Measurements from ENCODE around the gene GPR25.

DNA sequence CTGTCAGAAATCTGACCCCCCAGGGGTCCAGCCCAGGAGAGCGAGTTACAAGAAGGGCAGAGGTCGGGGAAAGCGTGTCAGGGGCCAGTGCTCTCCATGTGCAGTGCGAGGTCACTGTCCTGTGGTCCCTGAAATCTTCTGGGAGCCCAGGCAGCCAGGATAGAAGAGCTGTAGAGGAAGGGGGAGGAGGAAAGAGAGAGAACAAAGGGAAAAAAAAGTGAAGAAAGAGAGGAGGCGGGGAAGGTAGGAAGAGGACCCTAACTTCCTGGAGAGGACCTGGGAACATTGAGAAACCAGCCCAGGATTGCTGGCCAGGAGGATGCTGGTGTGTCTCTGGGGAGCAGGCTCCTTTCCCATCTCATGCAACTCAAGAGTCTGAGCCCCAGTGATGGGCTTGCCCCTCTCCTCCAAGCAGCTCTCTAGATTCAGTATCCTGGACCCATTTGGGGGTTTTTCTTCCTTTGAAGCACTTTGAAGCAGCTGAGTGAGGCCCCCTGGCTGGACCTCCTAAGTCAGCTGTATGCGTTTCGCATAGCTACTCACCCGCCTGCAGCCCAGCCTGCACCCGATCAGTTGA lies 15.1 kb downstream of the GPR25 start:
- TF ChIP-seq ATF6 (CRISPR knock-in tag; IDR thresholded peaks at IDR 0.05) (no peak), NFYB (CRISPR knock-in tag; conservative IDR thresholded peaks at IDR 0.05; ENCODE audit: low read depth) (no peak), MYBL2 (CRISPR knock-in tag; IDR thresholded peaks at IDR 0.05) (no peak), NR2C2 (CRISPR knock-in tag; IDR thresholded peaks at IDR 0.05) (no peak)
- TF ChIP-seq, protein P1, sequence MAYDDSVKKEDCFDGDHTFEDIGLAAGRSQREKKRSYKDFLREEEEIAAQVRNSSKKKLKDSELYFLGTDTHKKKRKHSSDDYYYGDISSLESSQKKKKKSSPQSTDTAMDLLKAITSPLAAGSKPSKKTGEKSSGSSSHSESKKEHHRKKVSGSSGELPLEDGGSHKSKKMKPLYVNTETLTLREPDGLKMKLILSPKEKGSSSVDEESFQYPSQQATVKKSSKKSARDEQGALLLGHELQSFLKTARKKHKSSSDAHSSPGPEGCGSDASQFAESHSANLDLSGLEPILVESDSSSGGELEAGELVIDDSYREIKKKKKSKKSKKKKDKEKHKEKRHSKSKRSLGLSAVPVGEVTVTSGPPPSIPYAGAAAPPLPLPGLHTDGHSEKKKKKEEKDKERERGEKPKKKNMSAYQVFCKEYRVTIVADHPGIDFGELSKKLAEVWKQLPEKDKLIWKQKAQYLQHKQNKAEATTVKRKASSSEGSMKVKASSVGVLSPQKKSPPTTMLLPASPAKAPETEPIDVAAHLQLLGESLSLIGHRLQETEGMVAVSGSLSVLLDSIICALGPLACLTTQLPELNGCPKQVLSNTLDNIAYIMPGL (CRISPR knock-in tag; IDR thresholded peaks at IDR 0.05) = no peak
- TF ChIP-seq, protein P2, sequence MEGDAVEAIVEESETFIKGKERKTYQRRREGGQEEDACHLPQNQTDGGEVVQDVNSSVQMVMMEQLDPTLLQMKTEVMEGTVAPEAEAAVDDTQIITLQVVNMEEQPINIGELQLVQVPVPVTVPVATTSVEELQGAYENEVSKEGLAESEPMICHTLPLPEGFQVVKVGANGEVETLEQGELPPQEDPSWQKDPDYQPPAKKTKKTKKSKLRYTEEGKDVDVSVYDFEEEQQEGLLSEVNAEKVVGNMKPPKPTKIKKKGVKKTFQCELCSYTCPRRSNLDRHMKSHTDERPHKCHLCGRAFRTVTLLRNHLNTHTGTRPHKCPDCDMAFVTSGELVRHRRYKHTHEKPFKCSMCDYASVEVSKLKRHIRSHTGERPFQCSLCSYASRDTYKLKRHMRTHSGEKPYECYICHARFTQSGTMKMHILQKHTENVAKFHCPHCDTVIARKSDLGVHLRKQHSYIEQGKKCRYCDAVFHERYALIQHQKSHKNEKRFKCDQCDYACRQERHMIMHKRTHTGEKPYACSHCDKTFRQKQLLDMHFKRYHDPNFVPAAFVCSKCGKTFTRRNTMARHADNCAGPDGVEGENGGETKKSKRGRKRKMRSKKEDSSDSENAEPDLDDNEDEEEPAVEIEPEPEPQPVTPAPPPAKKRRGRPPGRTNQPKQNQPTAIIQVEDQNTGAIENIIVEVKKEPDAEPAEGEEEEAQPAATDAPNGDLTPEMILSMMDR (IDR thresholded peaks at IDR 0.05) = no peak
- TF ChIP-seq, protein P3, sequence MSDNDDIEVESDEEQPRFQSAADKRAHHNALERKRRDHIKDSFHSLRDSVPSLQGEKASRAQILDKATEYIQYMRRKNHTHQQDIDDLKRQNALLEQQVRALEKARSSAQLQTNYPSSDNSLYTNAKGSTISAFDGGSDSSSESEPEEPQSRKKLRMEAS (CRISPR knock-in tag; IDR thresholded peaks at IDR 0.05) = no peak; the same call in 1 of the 2 replicates
- TF ChIP-seq, protein P4, sequence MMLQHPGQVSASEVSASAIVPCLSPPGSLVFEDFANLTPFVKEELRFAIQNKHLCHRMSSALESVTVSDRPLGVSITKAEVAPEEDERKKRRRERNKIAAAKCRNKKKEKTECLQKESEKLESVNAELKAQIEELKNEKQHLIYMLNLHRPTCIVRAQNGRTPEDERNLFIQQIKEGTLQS (CRISPR knock-in tag; conservative IDR thresholded peaks at IDR 0.05) = no peak

Measured in WTC11 (cell line).